ENCODE data around the gene SKOR1. TPM values are rescaled to one million over a fixed set of nuclear protein-coding genes. Genes with fewer than 3 reads are reported as not detected.

SKOR1 gene
- total and polyA plus RNA-seq, 2 of the 4 experiments (the other 2 are of a cell fraction) = 0.03 TPM; not detected in 1

GRCh38 chr15:67873777-67874176, 48.5 kb downstream of the SKOR1 start:
- TF ChIP-seq BHLHE40 (IDR thresholded peaks at IDR 0.05; ENCODE audit: low read depth, low read length) (no peak), RFX5 (IDR thresholded peaks at IDR 0.05; ENCODE audit: low read depth, low read length) (no peak), NFE2L2 (IDR thresholded peaks at IDR 0.05; ENCODE audit: low read depth, low read length) (no peak), CEBPB (IDR thresholded peaks at IDR 0.05; ENCODE audit: low read depth, low read length) (no peak), RAD21 (IDR thresholded peaks at IDR 0.05; ENCODE audit: low read length) (no peak), CHD1 (IDR thresholded peaks at IDR 0.05; ENCODE audit: low read depth, low read length) (no peak)
- TF ChIP-seq, protein P1, sequence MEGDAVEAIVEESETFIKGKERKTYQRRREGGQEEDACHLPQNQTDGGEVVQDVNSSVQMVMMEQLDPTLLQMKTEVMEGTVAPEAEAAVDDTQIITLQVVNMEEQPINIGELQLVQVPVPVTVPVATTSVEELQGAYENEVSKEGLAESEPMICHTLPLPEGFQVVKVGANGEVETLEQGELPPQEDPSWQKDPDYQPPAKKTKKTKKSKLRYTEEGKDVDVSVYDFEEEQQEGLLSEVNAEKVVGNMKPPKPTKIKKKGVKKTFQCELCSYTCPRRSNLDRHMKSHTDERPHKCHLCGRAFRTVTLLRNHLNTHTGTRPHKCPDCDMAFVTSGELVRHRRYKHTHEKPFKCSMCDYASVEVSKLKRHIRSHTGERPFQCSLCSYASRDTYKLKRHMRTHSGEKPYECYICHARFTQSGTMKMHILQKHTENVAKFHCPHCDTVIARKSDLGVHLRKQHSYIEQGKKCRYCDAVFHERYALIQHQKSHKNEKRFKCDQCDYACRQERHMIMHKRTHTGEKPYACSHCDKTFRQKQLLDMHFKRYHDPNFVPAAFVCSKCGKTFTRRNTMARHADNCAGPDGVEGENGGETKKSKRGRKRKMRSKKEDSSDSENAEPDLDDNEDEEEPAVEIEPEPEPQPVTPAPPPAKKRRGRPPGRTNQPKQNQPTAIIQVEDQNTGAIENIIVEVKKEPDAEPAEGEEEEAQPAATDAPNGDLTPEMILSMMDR (conservative IDR thresholded peaks at IDR 0.05; ENCODE audit: low read depth, low read length) = no peak
- Histone ChIP-seq H3K4me3 (ENCODE audit: insufficient read depth, low read depth, low read length) (no peak overlapping the region), H3K18ac (ENCODE audit: low read depth, low read length) (no peak overlapping the region), H4K20me1 (ENCODE audit: insufficient read depth, low read length) (no peaks in the 10 kb centered on the region), H4K5ac (ENCODE audit: low read depth, low read length) (no peak overlapping the region), H3K27ac (ENCODE audit: insufficient read depth, low read length) (no peak overlapping the region), H3K9me1 (ENCODE audit: insufficient read depth, low read length) (no peaks in the 10 kb centered on the region), H2BK20ac (ENCODE audit: low read depth, low read length) (no peak overlapping the region), H3K9me3 (ENCODE audit: control insufficient read depth, insufficient read depth, low read length) (peaks cover 7% of the 10 kb centered on the region), H3K4me2 (ENCODE audit: low read depth, low read length) (no peak overlapping the region), H2BK120ac (ENCODE audit: low read depth, low read length) (no peak overlapping the region), H4K91ac (ENCODE audit: insufficient read depth, low read depth, low read length) (no peak overlapping the region), H3K4me1 (ENCODE audit: control insufficient read depth, insufficient read depth, low read length) (no peaks in the 10 kb centered on the region), H3K4ac (ENCODE audit: low read depth, low read length) (no peak overlapping the region), H2BK5ac (ENCODE audit: low read depth, low read length, poor library complexity, severe bottlenecking) (no peak overlapping the region), H2BK15ac (ENCODE audit: low read depth, low read length) (no peak overlapping the region), H2AK9ac (replicated peaks; ENCODE audit: low read depth, low read length, poor library complexity) (no peak overlapping the region), H3K79me1 (ENCODE audit: low read depth in 1 of 2, low read length in 2 of 2) (no peaks in the 10 kb centered on the region), H4K8ac (ENCODE audit: low read depth in 2 of 2, low read length in 2 of 2) (no peak overlapping the region), H3K56ac (ENCODE audit: extremely low read depth, insufficient read depth, low read length) (no peak overlapping the region), H3K36me3 (ENCODE audit: control insufficient read depth, insufficient read depth, low read length) (no peaks in the 10 kb centered on the region), H2AFZ (replicated peaks; ENCODE audit: low read length, poor library complexity) (no peak overlapping the region), H3K9ac (ENCODE audit: low read depth, low read length) (no peak overlapping the region), H2AK5ac (ENCODE audit: low read depth, low read length) (no peak overlapping the region), H3K14ac (replicated peaks; ENCODE audit: low read depth, low read length) (no peak overlapping the region), H3K27me3 (ENCODE audit: control insufficient read depth, insufficient read depth, low read length) (peaks cover 14% of the 10 kb centered on the region), H3K23ac (ENCODE audit: low read depth, low read length) (no peak overlapping the region)
- in situ Hi-C loops (cut with MboI; ENCODE audit: low sequenced_read_pairs) = no loop called here
- intact Hi-C loops (cut with micrococcal nuclease) = no loop called here
- dilution Hi-C loops (cut with HindIII; ENCODE audit: low sequenced_read_pairs, unreplicated experiment) = no loop called here
- WGBS, 2 experiments (ENCODE audit: extremely low coverage in 2 of 2, insufficient read length in 1 of 2) = 60% methylated on average over 1 of the region's 3 CpGs; no CpG with 5 or more reads in 1 of the 2 experiments
- DNase-seq (no peak), ATAC-seq (ENCODE audit: low read depth) (no peak)
- BruUV-seq (replicated peaks) = no TSS peak
- CTCF ChIA-PET = interaction anchor here (1.3 kb wide), 1 partner anchor 281 kb away, joined by 4 read pairs; no protein-coding TSS in a partner anchor
- POLR2A ChIA-PET (ENCODE audit: unreplicated experiment) = no interaction called here
